OCI-LY3 (cell line): ENCODE results near the gene MRPL33.
"Not testable (repeated sequence)": the region's sequence is repeated elsewhere in the genome, so short reads cannot be mapped to it uniquely, and the experiment has no call there.

Experiments
- H2AFZ ChIP-seq: fragments of 200-600, 300-600 bp; shearing (Covaris generic); 2 replicates; pipeline ENCODE4 v1.6.0; 2014; ENCODE audit warnings: antibody characterized with exemption, low read depth, low read length
- H3K27ac ChIP-seq: fragments of 200-600, 300-600 bp; sonication (generic); 2 replicates; pipeline ENCODE4 v1.5.1; 2014; ENCODE audit warnings: mild to moderate bottlenecking, low read length, moderate library complexity, mixed read lengths
- H3K27me3 ChIP-seq: fragments of 200-600, 300-600 bp; sonication (generic); 2 replicates; pipeline ENCODE4 v1.6.1; 2014; ENCODE audit warnings: low read depth, low read length, mixed read lengths
- H3K36me3 ChIP-seq: fragments of 200-600, 300-600 bp; sonication (generic); replicated peaks from 2 replicates; pipeline ENCODE3; 2014; ENCODE audit warnings: low read depth, low read length, mixed read lengths
- H3K4me1 ChIP-seq: fragments of 300-600, 200-600 bp; sonication (generic); 2 replicates; pipeline ENCODE4 v1.6.1; 2014; ENCODE audit warnings: low read length, mixed read lengths
- H3K4me2 ChIP-seq: fragments of 200-600, 300-600 bp; sonication (generic); 2 replicates; pipeline ENCODE4 v1.6.1; 2014; ENCODE audit warnings: low read length, mixed read lengths
- H3K4me3 ChIP-seq: fragments of 300-600, 200-600 bp; sonication (generic); 2 replicates; pipeline ENCODE4 v1.5.1; 2014; ENCODE audit warnings: antibody characterized with exemption, mild to moderate bottlenecking, low read length, moderate library complexity
- H3K79me2 ChIP-seq: fragments of 300-600, 200-600 bp; shearing (Covaris generic); 2 replicates; pipeline ENCODE4 v1.6.1; 2014; ENCODE audit warnings: mild to moderate bottlenecking, low read length, mixed read lengths
- H3K9ac ChIP-seq: fragments of 300-600, 200-600 bp; shearing (Covaris generic); 2 replicates; pipeline ENCODE4 v1.6.0; 2014; ENCODE audit warnings: mild to moderate bottlenecking, low read length, moderate library complexity
- H3K9me3 ChIP-seq: fragments of 200-600, 300-600 bp; shearing (Covaris generic); 2 replicates; pipeline ENCODE4 v1.6.1; 2014; ENCODE audit warnings: low read length, mixed read lengths; ENCODE audit not compliant: insufficient read depth
- H4K20me1 ChIP-seq: fragments of 200-600, 300-600 bp; sonication (generic); 2 replicates; pipeline ENCODE4 v1.6.1; 2016; ENCODE audit warnings: low read length, mixed read lengths; ENCODE audit not compliant: insufficient read depth
- CTCF ChIP-seq: fragments of 200-600, 300-600 bp; sonication (generic); IDR thresholded peaks from 2 replicates; pipeline ENCODE4 v1.5.1; 2014; ENCODE audit warnings: antibody characterized with exemption, low read length, low read depth
- EZH2phosphoT487 ChIP-seq: fragments of 200-600 bp; shearing (Covaris generic); IDR thresholded peaks from 2 replicates; pipeline ENCODE4 v1.6.1; 2018; ENCODE audit warnings: antibody characterized with exemption, mixed run types, low read depth

Gene MRPL33

GRCh38 chr2:27738349-27739057 is 33.0 kb upstream of the MRPL33 start:
- Histone ChIP-seq H3K79me2 (no peaks in the 10 kb centered on the region), H3K9me3 (no peaks in the 10 kb centered on the region), H3K4me3 (no peak overlapping the region), H4K20me1 (no peaks in the 10 kb centered on the region), H2AFZ (no peak overlapping the region), H3K27me3 (no peaks in the 10 kb centered on the region), H3K4me2 (no peak overlapping the region), H3K9ac (no peak overlapping the region), H3K36me3 (no peaks in the 10 kb centered on the region), H3K4me1 (no peaks in the 10 kb centered on the region), H3K27ac (no peak overlapping the region)
- TF ChIP-seq CTCF (no peak), EZH2phosphoT487 (no peak)

- TF ChIP-seq EZH2phosphoT487 (no peak), CTCF (no peak)
- Histone ChIP-seq H4K20me1 (no peaks in the 10 kb centered on the region), H3K4me1 (no peaks in the 10 kb centered on the region), H3K27ac (no peak overlapping the region), H3K4me3 (no peak overlapping the region), H3K79me2 (no peaks in the 10 kb centered on the region), H2AFZ (no peak overlapping the region), H3K9ac (no peak overlapping the region), H3K36me3 (no peaks in the 10 kb centered on the region), H3K27me3 (no peaks in the 10 kb centered on the region), H3K4me2 (no peak overlapping the region), H3K9me3 (no peaks in the 10 kb centered on the region)
Measured at GRCh38 chr2:27739058-27739373, 32.5 kb upstream of the MRPL33 start.

GRCh38 chr2:27741673-27742072 is 29.8 kb upstream of the MRPL33 start:
- Histone ChIP-seq H3K4me3 (no peak overlapping the region), H2AFZ (no peak overlapping the region), H3K4me2 (no peak overlapping the region), H4K20me1 (no peaks in the 10 kb centered on the region), H3K79me2 (no peaks in the 10 kb centered on the region), H3K9me3 (no peaks in the 10 kb centered on the region), H3K9ac (no peak overlapping the region), H3K36me3 (no peaks in the 10 kb centered on the region), H3K27ac (no peak overlapping the region), H3K27me3 (no peaks in the 10 kb centered on the region; the same call in none of the 2 replicates), H3K4me1 (no peaks in the 10 kb centered on the region)
- no peak for TF ChIP-seq CTCF
- TF ChIP-seq EZH2phosphoT487 = no peak

- H3K9ac ChIP-seq = no peak overlapping the region
- H3K4me2 ChIP-seq = no peak overlapping the region
- H3K4me1 ChIP-seq = no peaks in the 10 kb centered on the region
- no peak overlapping the region for H3K4me3 ChIP-seq
- H4K20me1 ChIP-seq = no peaks in the 10 kb centered on the region
- peaks cover 2% of the 10 kb centered on the region for H3K27me3 ChIP-seq
- TF ChIP-seq EZH2phosphoT487 (no peak), CTCF (no peak)
- no peaks in the 10 kb centered on the region for H3K79me2 ChIP-seq
- H3K9me3 ChIP-seq = no peaks in the 10 kb centered on the region
- H2AFZ ChIP-seq = no peak overlapping the region
- H3K36me3 ChIP-seq = no peaks in the 10 kb centered on the region
- no peak overlapping the region for H3K27ac ChIP-seq
Measured at GRCh38 chr2:27742571-27742970, 28.9 kb upstream of the MRPL33 start.

GRCh38 chr2:27745494-27745893 is 26.0 kb upstream of the MRPL33 start:
- H3K4me3 ChIP-seq, H3K27ac ChIP-seq, H3K9ac ChIP-seq, H4K20me1 ChIP-seq, H3K79me2 ChIP-seq, H2AFZ ChIP-seq, H3K36me3 ChIP-seq, H3K4me2 ChIP-seq, H3K4me1 ChIP-seq, H3K9me3 ChIP-seq: not testable (repeated sequence)
- H3K27me3 ChIP-seq = peaks cover 21% of the 10 kb centered on the region
